ENCODE data around the gene TRNP1. TPM values are rescaled to one million over a fixed set of nuclear protein-coding genes. Genes with fewer than 3 reads are reported as not detected.

Gene TRNP1
- polyA plus RNA-seq, 1 donor (not counting 4 experiments of a cell fraction or from before 2014, with no cell fraction given) = 164 TPM

- Histone ChIP-seq H4K20me1 (ENCODE audit: control insufficient read depth, extremely low read depth, insufficient read depth, low read length) (no peaks in the 10 kb centered on the region), H3K9me1 (ENCODE audit: control insufficient read depth, extremely low read depth, insufficient read depth, low read length) (no peaks in the 10 kb centered on the region), H2AFZ (ENCODE audit: control insufficient read depth, low read length) (no peak overlapping the region), H3K4me2 (ENCODE audit: control insufficient read depth, extremely low read depth, insufficient read depth, low read depth, low read length) (no peak overlapping the region), H3K4me3 (ENCODE audit: control insufficient read depth in 2 of 3, extremely low read depth in 1 of 3, insufficient read depth in 2 of 3, low read depth in 1 of 3, low read length in 3 of 3) (no peak overlapping the region), H3K27ac (ENCODE audit: control insufficient read depth, insufficient read depth, low read length) (no peak overlapping the region), H3K36me3 (ENCODE audit: control insufficient read depth in 2 of 2, extremely low read depth in 1 of 2, insufficient read depth in 2 of 2, low read length in 2 of 2) (no peaks in the 10 kb centered on the region), H3K27me3 (ENCODE audit: control insufficient read depth, extremely low read depth, insufficient read depth, low read length) (no peaks in the 10 kb centered on the region), H3K9ac (ENCODE audit: control insufficient read depth, extremely low read depth, insufficient read depth, low read length) (no peak overlapping the region), H3K4me1 (ENCODE audit: control insufficient read depth, extremely low read depth, insufficient read depth, low read length) (peaks cover 17% of the 10 kb centered on the region), H3K9me3 (ENCODE audit: control insufficient read depth, low read depth, low read length) (no peaks in the 10 kb centered on the region), H3K79me2 (ENCODE audit: control insufficient read depth, insufficient read depth, low read length) (no peaks in the 10 kb centered on the region)
- TF ChIP-seq, protein P1, sequence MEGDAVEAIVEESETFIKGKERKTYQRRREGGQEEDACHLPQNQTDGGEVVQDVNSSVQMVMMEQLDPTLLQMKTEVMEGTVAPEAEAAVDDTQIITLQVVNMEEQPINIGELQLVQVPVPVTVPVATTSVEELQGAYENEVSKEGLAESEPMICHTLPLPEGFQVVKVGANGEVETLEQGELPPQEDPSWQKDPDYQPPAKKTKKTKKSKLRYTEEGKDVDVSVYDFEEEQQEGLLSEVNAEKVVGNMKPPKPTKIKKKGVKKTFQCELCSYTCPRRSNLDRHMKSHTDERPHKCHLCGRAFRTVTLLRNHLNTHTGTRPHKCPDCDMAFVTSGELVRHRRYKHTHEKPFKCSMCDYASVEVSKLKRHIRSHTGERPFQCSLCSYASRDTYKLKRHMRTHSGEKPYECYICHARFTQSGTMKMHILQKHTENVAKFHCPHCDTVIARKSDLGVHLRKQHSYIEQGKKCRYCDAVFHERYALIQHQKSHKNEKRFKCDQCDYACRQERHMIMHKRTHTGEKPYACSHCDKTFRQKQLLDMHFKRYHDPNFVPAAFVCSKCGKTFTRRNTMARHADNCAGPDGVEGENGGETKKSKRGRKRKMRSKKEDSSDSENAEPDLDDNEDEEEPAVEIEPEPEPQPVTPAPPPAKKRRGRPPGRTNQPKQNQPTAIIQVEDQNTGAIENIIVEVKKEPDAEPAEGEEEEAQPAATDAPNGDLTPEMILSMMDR (optimal IDR thresholded peaks at IDR 0.05 in 1 of 3, IDR thresholded peaks at IDR 0.05 in 1 of 3, conservative IDR thresholded peaks at IDR 0.05 in 1 of 3; ENCODE audit: extremely low read depth in 1 of 3, insufficient read depth in 2 of 3, low read length in 3 of 3) = no peak
- no peak for TF ChIP-seq EZH2 (IDR thresholded peaks at IDR 0.05; ENCODE audit: low read length)
- dilution Hi-C loops (cut with MboI; ENCODE audit: extremely low pct_ligation_motif_present, low sequenced_read_pairs) = loop anchor here (25.0 kb wide), 1 partner anchor 238 kb away; no protein-coding TSS in a partner anchor
- no peak for DNase-seq (ENCODE audit: low read depth, low spot score)
- FAIRE-seq = no peak
These were observed 56.1 kb downstream of the TRNP1 start for GRCh38 chr1:27049607-27050006.

Other genes starting within 250 kb of the TRNP1 start
- 14.2 to 21.1 TPM (median 15.9 TPM) in 3 replicates for gene PIGV, start 205.7 kb upstream of the TRNP1 start, polyA plus RNA-seq
- 18.1 to 32.0 TPM (median 22.6 TPM) in 3 replicates for gene ZDHHC18, start 167.0 kb upstream of the TRNP1 start, polyA plus RNA-seq
- 1,394 to 2,602 TPM (median 2,333 TPM) in 3 replicates for gene SFN, start 130.5 kb upstream of the TRNP1 start, polyA plus RNA-seq
- 31.9 to 43.7 TPM (median 37.2 TPM) in 3 replicates for gene GPN2, start 103.4 kb upstream of the TRNP1 start, polyA plus RNA-seq
- gene GPATCH3, start 93.2 kb upstream of the TRNP1 start, polyA plus RNA-seq = 5.7 to 7.3 TPM (median 7.1 TPM) in 3 replicates
- not detected in 3 replicates for gene NR0B2, start 79.7 kb upstream of the TRNP1 start, polyA plus RNA-seq
- gene NUDC, start 71.9 kb upstream of the TRNP1 start, polyA plus RNA-seq = 27.4 to 89.5 TPM (median 57.3 TPM) in 3 replicates
- gene KDF1, start 33.2 kb upstream of the TRNP1 start, polyA plus RNA-seq = 13.8 to 21.3 TPM (median 16.1 TPM) in 3 replicates
- gene TENT5B, start 19.2 kb downstream of the TRNP1 start, polyA plus RNA-seq = 26.5 to 50.8 TPM (median 36.6 TPM) in 3 replicates
- gene SLC9A1, start 161.4 kb downstream of the TRNP1 start, polyA plus RNA-seq = 7.6 to 22.6 TPM (median 12.4 TPM) in 3 replicates
- gene WDTC1, start 240.9 kb downstream of the TRNP1 start, polyA plus RNA-seq = 5.1 to 10.1 TPM (median 5.7 TPM) in 3 replicates

Measured in keratinocyte (primary cell).